ENCODE results near the gene PKP4.

The PKP4 gene

DNA sequence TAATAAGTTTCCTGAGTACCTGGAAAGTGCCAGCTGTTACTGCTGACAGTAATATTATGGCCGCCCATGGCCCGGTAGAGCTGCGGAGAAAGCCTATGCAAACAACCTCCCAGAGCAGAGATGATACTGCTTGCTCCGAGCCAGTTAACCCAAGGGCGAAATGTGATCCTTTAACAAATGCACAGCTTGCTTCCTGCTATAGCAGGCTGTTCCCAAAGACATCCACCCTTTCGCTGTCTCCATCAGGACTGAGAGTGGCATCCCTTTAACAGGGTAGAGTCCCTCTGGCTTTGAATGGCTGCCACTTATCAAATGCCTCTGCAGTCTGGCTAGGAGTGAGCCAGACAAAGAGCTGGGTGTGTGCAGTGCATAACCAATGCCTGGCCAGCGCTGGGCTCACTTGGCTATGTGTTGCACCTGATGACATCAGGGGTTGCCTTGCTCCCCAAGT is 268.7 kb downstream of the PKP4 start:
- no peak overlapping the region for H3K9ac ChIP-seq
- no peaks in the 10 kb centered on the region for H3K9me3 ChIP-seq
- H3K36me3 ChIP-seq: no peaks in the 10 kb centered on the region
- no peak overlapping the region for H3K4me3 ChIP-seq
- H3K27me3 ChIP-seq: no peaks in the 10 kb centered on the region
- TF ChIP-seq Cebpa-rat (IDR thresholded peaks at IDR 0.05): no peak
- peaks cover 9% of the 10 kb centered on the region; the same call in 1 of the 2 replicates for H3K4me1 ChIP-seq
- no peak overlapping the region for H3K4me2 ChIP-seq
- H3K27ac ChIP-seq: no peak overlapping the region
- H4K20me1 ChIP-seq: no peaks in the 10 kb centered on the region

DNA sequence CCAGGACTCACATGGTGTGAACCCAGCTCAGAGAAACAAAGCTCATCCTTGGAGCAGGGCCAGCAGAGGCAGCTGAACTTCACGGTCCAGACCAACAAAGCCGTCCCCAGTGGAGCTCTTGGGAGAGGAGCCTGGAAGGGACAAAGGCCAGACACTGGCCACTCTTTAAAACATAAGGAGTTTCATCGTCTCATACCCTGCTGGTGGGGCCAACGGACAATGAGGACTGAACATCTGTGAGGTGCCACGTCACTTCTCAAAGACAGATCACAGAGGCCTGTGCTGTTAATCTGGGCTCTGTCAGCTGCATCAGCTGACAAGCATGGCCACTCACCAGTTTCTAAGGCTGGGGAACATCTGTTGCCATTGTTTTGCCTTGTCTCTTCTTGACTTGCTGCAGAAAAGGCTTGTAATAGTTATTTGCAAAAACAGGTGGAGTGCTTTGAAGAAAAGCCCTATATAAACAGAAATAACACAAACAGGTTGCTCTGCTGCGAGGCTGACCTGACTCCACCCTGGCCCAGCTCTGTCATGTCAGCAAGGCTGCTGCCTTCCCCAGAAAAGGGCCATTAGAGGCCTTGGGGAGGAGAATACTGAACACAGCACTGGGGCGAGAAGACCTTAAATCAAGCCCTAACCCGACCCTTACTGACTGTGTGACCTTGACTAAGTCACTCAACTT is 270.3 kb downstream of the PKP4 start:
- TF ChIP-seq Cebpa-rat (IDR thresholded peaks at IDR 0.05): no peak
- Histone ChIP-seq H3K4me1 (peaks cover 9% of the 10 kb centered on the region; the same call in 1 of the 2 replicates), H3K9me3 (no peaks in the 10 kb centered on the region), H3K27me3 (no peaks in the 10 kb centered on the region), H3K4me2 (peak overlapping the region; percentile 3; the same call in 1 of the 2 replicates), H4K20me1 (no peaks in the 10 kb centered on the region), H3K9ac (no peak overlapping the region), H3K36me3 (no peaks in the 10 kb centered on the region), H3K4me3 (no peak overlapping the region), H3K27ac (no peak overlapping the region; the same call in 1 of the 2 replicates)

DNA sequence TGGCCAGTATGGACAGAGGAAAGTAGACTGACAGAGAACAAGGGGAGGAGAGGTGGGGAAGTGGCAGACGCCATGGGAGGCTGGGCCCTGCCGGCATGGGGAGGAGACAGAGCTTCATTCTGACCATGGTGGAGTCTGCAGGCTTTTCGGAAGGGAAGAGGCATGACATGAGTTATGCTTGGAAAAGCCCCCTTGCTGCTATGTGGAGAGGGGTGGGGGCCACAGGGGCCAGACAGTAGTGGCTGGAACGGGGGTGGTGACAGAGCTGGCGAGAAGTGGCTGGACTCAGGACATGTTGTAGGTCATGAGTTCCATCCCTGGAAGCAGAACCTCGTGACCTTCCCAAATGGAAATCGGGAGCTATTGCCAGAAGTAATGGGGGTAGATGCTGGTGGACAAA is 271.7 kb downstream of the PKP4 start:
- H4K20me1 ChIP-seq: no peaks in the 10 kb centered on the region
- TF ChIP-seq Cebpa-rat (IDR thresholded peaks at IDR 0.05): no peak
- H3K27ac ChIP-seq: no peak overlapping the region
- no peak overlapping the region for H3K4me3 ChIP-seq
- no peak overlapping the region for H3K4me2 ChIP-seq
- H3K4me1 ChIP-seq: peaks cover 9% of the 10 kb centered on the region; the same call in 1 of the 2 replicates
- H3K9me3 ChIP-seq: no peaks in the 10 kb centered on the region
- H3K27me3 ChIP-seq: no peaks in the 10 kb centered on the region
- H3K9ac ChIP-seq: no peak overlapping the region
- H3K36me3 ChIP-seq: no peaks in the 10 kb centered on the region

DNA sequence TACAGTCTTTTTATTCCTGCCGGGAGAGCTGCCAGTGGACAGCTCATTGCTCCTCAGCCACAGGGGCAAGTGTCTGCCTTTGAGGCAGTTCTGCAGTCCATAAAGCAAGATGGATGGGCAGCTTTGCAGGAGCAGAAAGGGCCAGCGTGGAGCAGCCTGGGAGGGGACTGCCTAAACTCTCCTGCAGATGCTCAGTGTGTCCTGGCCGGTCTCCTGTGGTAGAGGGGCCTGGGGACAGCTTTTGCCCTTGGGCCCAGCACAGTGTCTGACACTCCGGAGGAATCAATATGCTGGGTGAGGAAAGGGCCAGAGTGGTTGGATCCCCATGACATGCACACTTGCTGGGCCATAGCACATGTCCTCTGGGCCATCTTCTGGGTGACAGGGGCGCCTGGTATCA is 272.7 kb downstream of the PKP4 start:
- Histone ChIP-seq H3K36me3 (no peaks in the 10 kb centered on the region), H3K27me3 (no peaks in the 10 kb centered on the region)
- TF ChIP-seq Cebpa-rat (IDR thresholded peaks at IDR 0.05): no peak

DNA sequence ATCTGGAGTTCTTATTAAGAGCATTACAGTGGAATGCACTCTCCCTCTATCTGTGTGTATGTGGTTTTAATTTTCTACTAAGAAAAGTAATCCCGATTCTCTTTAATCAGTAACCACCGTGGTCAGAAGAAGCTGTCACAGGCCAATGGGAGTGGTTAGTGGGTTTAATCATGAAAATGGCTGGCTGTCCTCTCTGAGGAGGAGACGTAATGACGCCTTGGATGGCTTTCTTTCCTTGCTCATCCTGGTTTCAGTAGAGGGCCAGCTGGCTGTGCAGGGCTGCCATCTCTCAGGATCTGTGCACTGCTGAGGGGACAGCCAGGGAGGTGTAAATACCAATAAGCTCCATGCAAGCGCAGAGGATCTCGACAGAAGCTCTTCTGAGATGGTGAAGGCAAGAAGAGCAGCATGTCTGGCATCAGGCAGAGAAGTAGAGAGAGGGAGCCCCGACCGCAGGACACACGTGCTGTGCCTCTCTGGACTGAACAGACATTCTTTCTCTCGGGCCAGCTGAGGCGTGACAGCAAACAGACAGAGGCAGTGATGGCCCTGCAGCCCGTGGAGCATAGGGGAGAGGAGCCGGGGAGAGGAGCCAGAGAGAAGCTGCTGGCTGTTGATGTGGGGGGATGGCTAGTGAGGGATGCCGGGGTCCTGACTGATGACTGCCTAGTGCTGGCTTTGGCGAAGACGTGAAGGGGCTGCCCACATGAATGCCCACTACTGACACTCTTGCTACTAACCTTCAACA is 273.3 kb downstream of the PKP4 start:
- Histone ChIP-seq H4K20me1 (no peaks in the 10 kb centered on the region), H3K27me3 (no peaks in the 10 kb centered on the region), H3K4me3 (no peak overlapping the region), H3K36me3 (no peaks in the 10 kb centered on the region), H3K27ac (no peak overlapping the region), H3K4me1 (peaks cover 9% of the 10 kb centered on the region; the same call in 1 of the 2 replicates), H3K9me3 (no peaks in the 10 kb centered on the region), H3K4me2 (no peak overlapping the region), H3K9ac (no peak overlapping the region)
- TF ChIP-seq Cebpa-rat (IDR thresholded peaks at IDR 0.05): no peak

More for the DNA sequence above, 272.7 kb downstream of the PKP4 start:
- no peak overlapping the region for H3K4me3 ChIP-seq
- H3K4me2 ChIP-seq: no peak overlapping the region
- H3K9ac ChIP-seq: no peak overlapping the region
- H3K27ac ChIP-seq: no peak overlapping the region
- peaks cover 9% of the 10 kb centered on the region; the same call in 1 of the 2 replicates for H3K4me1 ChIP-seq
- no peaks in the 10 kb centered on the region for H3K9me3 ChIP-seq
- H4K20me1 ChIP-seq: no peaks in the 10 kb centered on the region

DNA sequence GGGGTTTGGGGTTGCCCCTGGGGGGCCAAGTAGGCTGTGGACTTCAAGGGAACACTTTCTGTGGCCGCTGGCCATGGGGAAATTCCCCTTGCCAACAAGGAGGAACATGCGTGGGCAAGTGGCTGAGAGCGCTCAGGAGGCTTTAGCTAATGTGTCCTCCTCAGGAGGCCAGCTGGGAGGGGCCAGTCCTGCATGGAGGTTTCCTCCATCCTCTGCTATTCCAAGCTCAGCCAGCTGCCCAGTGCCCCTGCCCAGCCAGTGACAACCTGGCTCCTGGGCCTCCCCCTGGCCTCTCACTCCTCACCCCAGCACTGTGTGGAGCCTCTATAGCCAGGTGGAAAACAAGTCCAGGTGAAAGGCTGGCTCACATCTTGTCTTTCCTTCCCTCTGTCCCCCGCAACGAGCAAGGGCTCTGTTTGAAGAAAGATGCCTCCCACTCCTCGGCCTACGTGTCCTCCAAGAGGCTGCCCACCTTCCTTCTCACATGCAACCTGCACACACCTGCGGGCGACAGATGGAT is 273.9 kb downstream of the PKP4 start:
- Histone ChIP-seq H3K9ac (no peak overlapping the region), H3K9me3 (no peaks in the 10 kb centered on the region), H3K36me3 (no peaks in the 10 kb centered on the region), H3K27ac (no peak overlapping the region), H4K20me1 (no peaks in the 10 kb centered on the region), H3K27me3 (no peaks in the 10 kb centered on the region), H3K4me1 (peaks cover 9% of the 10 kb centered on the region; the same call in 1 of the 2 replicates), H3K4me2 (no peak overlapping the region), H3K4me3 (no peak overlapping the region)
- no peak for TF ChIP-seq Cebpa-rat (IDR thresholded peaks at IDR 0.05)

DNA sequence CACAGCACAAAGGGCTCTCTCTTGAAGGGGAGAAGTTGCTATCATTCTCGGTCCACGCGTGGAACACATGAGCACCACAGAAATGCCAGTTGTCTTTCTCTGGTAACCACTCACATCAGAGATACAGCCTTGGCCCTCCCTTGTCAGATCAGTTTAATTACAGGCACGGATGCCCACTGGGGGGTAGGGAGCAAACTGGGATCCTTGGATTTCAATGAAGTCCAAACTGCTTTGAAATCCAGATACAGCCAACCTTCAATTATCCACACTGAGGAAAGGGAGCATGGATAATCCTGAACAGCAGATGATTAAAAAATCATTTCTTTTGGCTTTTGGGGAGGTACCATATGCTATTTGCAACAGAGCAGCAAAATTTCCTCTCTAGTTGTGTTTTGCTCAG is 274.6 kb downstream of the PKP4 start:
- no peaks in the 10 kb centered on the region for H3K27me3 ChIP-seq
- no peak overlapping the region for H3K4me2 ChIP-seq
- no peak overlapping the region for H3K27ac ChIP-seq
- no peaks in the 10 kb centered on the region for H4K20me1 ChIP-seq
- no peak overlapping the region for H3K9ac ChIP-seq
- no peaks in the 10 kb centered on the region for H3K9me3 ChIP-seq
- no peaks in the 10 kb centered on the region for H3K36me3 ChIP-seq
- H3K4me3 ChIP-seq: no peak overlapping the region
- H3K4me1 ChIP-seq: peaks cover 9% of the 10 kb centered on the region; the same call in 1 of the 2 replicates
- TF ChIP-seq Cebpa-rat (IDR thresholded peaks at IDR 0.05): no peak
